ENCODE measurements around the gene WDR20.

Gene WDR20

DNA sequence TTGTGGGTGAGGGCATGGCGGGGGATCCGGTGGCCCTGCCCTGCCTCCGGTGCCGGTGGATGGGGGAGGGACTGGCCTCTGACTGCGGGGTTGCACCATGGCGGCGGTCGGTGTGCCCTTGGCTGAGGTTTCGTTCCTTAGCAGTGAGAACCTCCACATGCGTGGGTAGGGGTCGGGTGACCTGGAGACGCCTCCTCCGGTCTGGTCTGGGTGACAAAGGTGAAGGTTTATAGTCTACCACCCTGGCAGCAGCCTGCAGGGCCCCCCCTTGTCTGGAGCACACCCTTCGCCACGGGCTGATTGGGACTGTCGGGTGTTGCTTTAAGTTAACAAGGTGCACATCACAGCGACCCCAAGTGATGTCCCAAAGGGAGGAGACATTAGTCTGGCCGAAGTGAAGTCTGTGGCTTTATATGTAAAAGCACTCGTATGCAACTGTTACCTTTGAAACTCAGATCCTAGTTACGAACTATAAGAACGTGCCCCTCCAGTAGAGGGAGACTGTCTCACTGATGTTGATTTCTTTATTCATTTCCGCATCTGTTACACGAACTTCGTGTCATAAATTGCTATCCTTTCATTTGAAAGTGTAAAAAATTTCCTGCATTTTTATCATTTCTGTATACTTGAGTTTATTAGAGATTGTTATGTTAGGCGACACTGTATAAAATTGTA is 74.4 kb downstream of the WDR20 start:
- Histone ChIP-seq H3K4ac (ENCODE audit: low read depth in 1 of 2, low read length in 2 of 2) (no peak overlapping the region), H3K9me3 (ENCODE audit: control insufficient read depth, low read length) (no peaks in the 10 kb centered on the region), H2AK5ac (ENCODE audit: low read length, severe bottlenecking) (no peak overlapping the region), H2BK15ac (ENCODE audit: low read depth, poor library complexity, severe bottlenecking) (no peak overlapping the region), H3K23ac (ENCODE audit: low read length in 2 of 2) (no peak overlapping the region), H3K4me1 (ENCODE audit: control insufficient read depth, insufficient read depth, low read depth, low read length) (peaks cover 20% of the 10 kb centered on the region), H3K4me2 (ENCODE audit: low read length, poor library complexity, severe bottlenecking) (no peak overlapping the region), H2AFZ (ENCODE audit: low read depth, low read length) (no peak overlapping the region), H2BK5ac (ENCODE audit: low read depth, low read length, poor library complexity, severe bottlenecking) (no peak overlapping the region), H3K9ac (ENCODE audit: low read length) (peak overlapping the region; percentile 60), H2BK120ac (ENCODE audit: low read depth, low read length) (no peak overlapping the region), H3K18ac (ENCODE audit: low read depth in 1 of 2, low read length in 2 of 2) (no peak overlapping the region), H3K27ac (ENCODE audit: low read length, poor library complexity, severe bottlenecking) (no peak overlapping the region), H3K14ac (ENCODE audit: low read length in 2 of 2) (peak overlapping the region in 1 of 2 experiments; percentile 13), H3K36me3 (ENCODE audit: control insufficient read depth in 1 of 2, insufficient read depth in 2 of 2, low read depth in 1 of 2, low read length in 2 of 2) (peaks cover 35 to 50% of the 10 kb centered on the region in 2 experiments), H4K91ac (ENCODE audit: low read length) (peak overlapping the region; percentile 44), H3K27me3 (ENCODE audit: control insufficient read depth in 1 of 2, insufficient read depth in 1 of 2, low read length in 2 of 2) (no peaks in the 10 kb centered on the region), H2BK12ac (ENCODE audit: low read length in 2 of 2) (no peak overlapping the region), H4K8ac (ENCODE audit: low read length) (peak overlapping the region; percentile 67), H3K4me3 (ENCODE audit: insufficient read depth in 1 of 2, low read depth in 1 of 2, low read length in 2 of 2) (no peak overlapping the region), H3K79me1 (replicated peaks; ENCODE audit: low read length, poor library complexity, severe bottlenecking) (peaks cover 39% of the 10 kb centered on the region)
- 91% methylated on average over 21 of the region's 25 CpGs for WGBS
- DNase-seq = no peak

DNA sequence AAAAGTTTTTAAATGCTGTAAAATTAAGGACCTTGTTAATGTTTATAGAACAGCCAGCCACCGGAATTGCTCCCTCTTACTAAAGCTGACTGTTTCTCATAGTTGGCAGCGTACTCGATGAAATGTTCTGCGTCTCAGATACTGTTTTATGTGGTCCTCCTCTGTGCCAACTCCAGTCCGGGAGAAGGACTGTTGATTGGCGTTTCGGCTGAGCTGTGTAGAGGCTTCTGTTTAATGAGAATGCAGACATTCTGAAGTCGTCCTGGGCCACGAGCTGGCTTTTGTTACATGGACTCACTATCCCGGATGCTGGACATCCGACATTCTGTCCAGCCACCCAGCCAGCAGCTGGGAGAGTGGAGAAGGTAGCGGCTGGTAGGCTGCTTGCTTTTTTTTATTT is 75.4 kb downstream of the WDR20 start:
- Histone ChIP-seq H3K4ac (ENCODE audit: low read depth in 1 of 2, low read length in 2 of 2) (no peak overlapping the region), H2AFZ (ENCODE audit: low read depth, low read length) (no peak overlapping the region), H3K4me3 (ENCODE audit: insufficient read depth in 1 of 2, low read depth in 1 of 2, low read length in 2 of 2) (no peak overlapping the region), H3K18ac (ENCODE audit: low read depth in 1 of 2, low read length in 2 of 2) (no peak overlapping the region), H3K23ac (ENCODE audit: low read length in 2 of 2) (no peak overlapping the region), H3K79me1 (replicated peaks; ENCODE audit: low read length, poor library complexity, severe bottlenecking) (peaks cover 48% of the 10 kb centered on the region), H2BK15ac (ENCODE audit: low read depth, poor library complexity, severe bottlenecking) (no peak overlapping the region), H3K4me2 (ENCODE audit: low read length, poor library complexity, severe bottlenecking) (no peak overlapping the region), H3K14ac (ENCODE audit: low read length in 2 of 2) (no peak overlapping the region), H2BK5ac (ENCODE audit: low read depth, low read length, poor library complexity, severe bottlenecking) (no peak overlapping the region), H3K27me3 (ENCODE audit: control insufficient read depth in 1 of 2, insufficient read depth in 1 of 2, low read length in 2 of 2) (no peaks in the 10 kb centered on the region), H2AK5ac (ENCODE audit: low read length, severe bottlenecking) (no peak overlapping the region), H3K9me3 (ENCODE audit: control insufficient read depth, low read length) (no peaks in the 10 kb centered on the region), H2BK120ac (ENCODE audit: low read depth, low read length) (no peak overlapping the region), H3K9ac (ENCODE audit: low read length) (peak overlapping the region; percentile 60), H2BK12ac (ENCODE audit: low read length in 2 of 2) (no peak overlapping the region), H4K91ac (ENCODE audit: low read length) (no peak overlapping the region), H4K8ac (ENCODE audit: low read length) (no peak overlapping the region), H3K27ac (ENCODE audit: low read length, poor library complexity, severe bottlenecking) (peak overlapping the region; percentile 36), H3K4me1 (ENCODE audit: control insufficient read depth, insufficient read depth, low read depth, low read length) (peaks cover 20% of the 10 kb centered on the region), H3K36me3 (ENCODE audit: control insufficient read depth in 1 of 2, insufficient read depth in 2 of 2, low read depth in 1 of 2, low read length in 2 of 2) (peaks cover 26 to 55% of the 10 kb centered on the region in 2 experiments)
- 94% methylated on average over 12 of the region's 12 CpGs for WGBS
- DNase-seq = no peak

GRCh38 chr14:102215576-102216250 is 76.0 kb downstream of the WDR20 start:
- no peak for DNase-seq
- 87% methylated on average over 20 of the region's 20 CpGs for whole genome bisulfite sequencing
- Histone ChIP-seq H2BK15ac (ENCODE audit: low read depth, poor library complexity, severe bottlenecking) (no peak overlapping the region), H3K4me2 (ENCODE audit: low read length, poor library complexity, severe bottlenecking) (no peak overlapping the region), H3K23ac (ENCODE audit: low read length in 2 of 2) (no peak overlapping the region), H3K18ac (ENCODE audit: low read depth in 1 of 2, low read length in 2 of 2) (no peak overlapping the region), H3K27me3 (ENCODE audit: control insufficient read depth in 1 of 2, insufficient read depth in 1 of 2, low read length in 2 of 2) (no peaks in the 10 kb centered on the region), H2BK120ac (ENCODE audit: low read depth, low read length) (no peak overlapping the region), H2BK5ac (ENCODE audit: low read depth, low read length, poor library complexity, severe bottlenecking) (no peak overlapping the region), H3K4ac (ENCODE audit: low read depth in 1 of 2, low read length in 2 of 2) (no peak overlapping the region), H3K9ac (ENCODE audit: low read length) (no peak overlapping the region), H3K4me1 (ENCODE audit: control insufficient read depth, insufficient read depth, low read depth, low read length) (peaks cover 20% of the 10 kb centered on the region), H4K91ac (ENCODE audit: low read length) (no peak overlapping the region), H4K8ac (ENCODE audit: low read length) (no peak overlapping the region), H3K36me3 (ENCODE audit: control insufficient read depth in 1 of 2, insufficient read depth in 2 of 2, low read depth in 1 of 2, low read length in 2 of 2) (peaks cover 22 to 52% of the 10 kb centered on the region in 2 experiments), H2AK5ac (ENCODE audit: low read length, severe bottlenecking) (no peak overlapping the region), H3K14ac (ENCODE audit: low read length in 2 of 2) (no peak overlapping the region), H2BK12ac (ENCODE audit: low read length in 2 of 2) (no peak overlapping the region), H3K9me3 (ENCODE audit: control insufficient read depth, low read length) (no peaks in the 10 kb centered on the region), H3K79me1 (replicated peaks; ENCODE audit: low read length, poor library complexity, severe bottlenecking) (peaks cover 48% of the 10 kb centered on the region), H2AFZ (ENCODE audit: low read depth, low read length) (no peak overlapping the region), H3K27ac (ENCODE audit: low read length, poor library complexity, severe bottlenecking) (no peak overlapping the region), H3K4me3 (ENCODE audit: insufficient read depth in 1 of 2, low read depth in 1 of 2, low read length in 2 of 2) (no peak overlapping the region)

- H3K4me2 ChIP-seq (ENCODE audit: low read length, poor library complexity, severe bottlenecking) = no peak overlapping the region
- H3K27ac ChIP-seq (ENCODE audit: low read length, poor library complexity, severe bottlenecking) = no peak overlapping the region
- peaks cover 24% of the 10 kb centered on the region for H3K4me1 ChIP-seq (ENCODE audit: control insufficient read depth, insufficient read depth, low read depth, low read length)
- no peaks in the 10 kb centered on the region for H3K9me3 ChIP-seq (ENCODE audit: control insufficient read depth, low read length)
- peaks cover 8 to 52% of the 10 kb centered on the region in 2 experiments for H3K36me3 ChIP-seq (ENCODE audit: control insufficient read depth in 1 of 2, insufficient read depth in 2 of 2, low read depth in 1 of 2, low read length in 2 of 2)
- H2AK5ac ChIP-seq (ENCODE audit: low read length, severe bottlenecking) = no peak overlapping the region
- no peak overlapping the region for H4K8ac ChIP-seq (ENCODE audit: low read length)
- no peak overlapping the region for H3K4me3 ChIP-seq (ENCODE audit: insufficient read depth in 1 of 2, low read depth in 1 of 2, low read length in 2 of 2)
- no peak overlapping the region for H2BK12ac ChIP-seq (ENCODE audit: low read length in 2 of 2)
- no peak overlapping the region for H2BK15ac ChIP-seq (ENCODE audit: low read depth, poor library complexity, severe bottlenecking)
- 95% methylated on average over 10 of the region's 10 CpGs for WGBS
- H3K27me3 ChIP-seq (ENCODE audit: control insufficient read depth in 1 of 2, insufficient read depth in 1 of 2, low read length in 2 of 2) = no peaks in the 10 kb centered on the region
- DNase-seq = no peak
- H3K18ac ChIP-seq (ENCODE audit: low read depth in 1 of 2, low read length in 2 of 2) = no peak overlapping the region
- H3K79me1 ChIP-seq (replicated peaks; ENCODE audit: low read length, poor library complexity, severe bottlenecking) = peaks cover 52% of the 10 kb centered on the region
- H2AFZ ChIP-seq (ENCODE audit: low read depth, low read length) = no peak overlapping the region
- H3K14ac ChIP-seq (ENCODE audit: low read length in 2 of 2) = no peak overlapping the region
- H3K4ac ChIP-seq (ENCODE audit: low read depth in 1 of 2, low read length in 2 of 2) = no peak overlapping the region
- H4K91ac ChIP-seq (ENCODE audit: low read length) = no peak overlapping the region
- H2BK5ac ChIP-seq (ENCODE audit: low read depth, low read length, poor library complexity, severe bottlenecking) = no peak overlapping the region
- H3K23ac ChIP-seq (ENCODE audit: low read length in 2 of 2) = no peak overlapping the region
- H2BK120ac ChIP-seq (ENCODE audit: low read depth, low read length) = no peak overlapping the region
- H3K9ac ChIP-seq (ENCODE audit: low read length) = no peak overlapping the region
Observed at GRCh38 chr14:102217399-102217798, 77.7 kb downstream of the WDR20 start.
